K562 (cell line): Measurements from ENCODE around the gene KCTD19. TPM values are rescaled to one million over a fixed set of nuclear protein-coding genes. Genes with fewer than 3 reads are reported as not detected.

ENCODE experiments used
- ATAC-seq: fragments of 200-7000 bp; cut with Tn5 transposase; 3 replicates; pipeline ENCODE4 v1.9.1; 2020; ENCODE audit warnings: moderate library complexity
- BruUV-seq: library from RNA; stranded (reverse); fragments of 400-500 nt; replicated peaks from 2 replicates; lab custom pipeline; 2021; lab: Mats Ljungman, UMichigan
- CTCF ChIA-PET: fragments of 300-600 bp; formaldehyde crosslinking; extraction: SDS; loops from one replicate; lab custom pipeline; 2021; ENCODE audit warnings: low intra/inter-chr PET ratio; lab: Yijun Ruan, JAX
- POLR2A ChIA-PET: fragments of 300-600, 350-650 bp; sonication (Branson Sonifier 250); formaldehyde crosslinking; extraction: SDS; loops from one replicate; lab custom pipeline; 2021; ENCODE audit warnings: antibody characterized with exemption, inconsistent platforms; lab: Yijun Ruan, JAX
- DNase-seq, 4 experiments: peaks; one replicate each; pipeline versions ENCODE4 v3.0.0 to v3.0.0-alpha.2; 2011 to 2018; ENCODE audit warnings: low spot score in 3 of 4, mixed read lengths in 3 of 4; ENCODE audit errors: extremely low read depth in 1 of 4
- FAIRE-seq: peaks from 2 replicates; lab custom pipeline; 2011; peaks lifted over from hg19 to GRCh38; lab: Jason Lieb, UNC
- H2AFZ ChIP-seq: 2 replicates; pipeline ENCODE4 v1.6.0; 2011; ENCODE audit warnings: low read depth, low read length, control low read depth, inconsistent platforms
- H3K27ac ChIP-seq: fragments of 200-600 bp; 3 replicates; pipeline ENCODE4 v1.8.0; 2011; ENCODE audit warnings: low read depth, mild to moderate bottlenecking, control low read depth, inconsistent platforms, low read length, moderate library complexity, mixed read lengths; ENCODE audit errors: extremely low read depth
- H3K27me3 ChIP-seq, 2 experiments: fragments of 300-600 bp in 1 of 2; 2 replicates in 1 of 2; 3 replicates in 1 of 2; pipeline versions ENCODE4 v1.6.0 to v1.8.0; 2011; ENCODE audit warnings: inconsistent platforms in 2 of 2, low read length in 2 of 2, mild to moderate bottlenecking in 1 of 2, mixed read lengths in 1 of 2, moderate library complexity in 1 of 2; ENCODE audit not compliant: control insufficient read depth in 2 of 2, insufficient read depth in 2 of 2
- H3K36me3 ChIP-seq: fragments of 300-600 bp; 3 replicates; pipeline ENCODE4 v1.8.0; 2011; ENCODE audit warnings: mild to moderate bottlenecking, low read length, inconsistent platforms; ENCODE audit not compliant: control insufficient read depth, insufficient read depth
- H3K4me1 ChIP-seq, 2 experiments: fragments of 200-600 bp in 1 of 2; replicated peaks in 1 of 2; 2 replicates in 1 of 2; 3 replicates in 1 of 2; pipeline versions ENCODE4 v1.5.1 to v1.8.0; 2011; ENCODE audit warnings: inconsistent platforms in 2 of 2, low read length in 2 of 2, mild to moderate bottlenecking in 1 of 2, mixed read lengths in 1 of 2, moderate library complexity in 1 of 2; ENCODE audit not compliant: control insufficient read depth in 2 of 2, insufficient read depth in 2 of 2
- H3K4me2 ChIP-seq: 2 replicates; pipeline ENCODE4 v1.6.1; 2011; ENCODE audit warnings: low read length, control low read depth, inconsistent platforms, mixed read lengths; ENCODE audit not compliant: insufficient read depth
- H3K4me3 ChIP-seq: fragments of 200-600 bp; sonication (generic), shearing (Covaris generic); 2 replicates; pipeline ENCODE4 v1.5.1; 2016; ENCODE audit warnings: control low read depth, inconsistent platforms
- H3K79me2 ChIP-seq: fragments of 200-600 bp; 3 replicates; pipeline ENCODE4 v1.8.0; 2011; ENCODE audit warnings: low read length, inconsistent platforms; ENCODE audit not compliant: control insufficient read depth, insufficient read depth
- H3K9ac ChIP-seq, 2 experiments: 2 replicates each; pipeline versions ENCODE4 v1.6.0 to v1.6.1; 2011; ENCODE audit warnings: low read depth in 2 of 2, low read length in 2 of 2, control low read depth in 1 of 2, inconsistent platforms in 1 of 2, mild to moderate bottlenecking in 1 of 2, mixed read lengths in 1 of 2; ENCODE audit not compliant: insufficient read depth in 1 of 2
- H3K9me1 ChIP-seq: one replicate; pipeline ENCODE4 v1.6.0; 2011; ENCODE audit warnings: inconsistent platforms, mild to moderate bottlenecking, low read length, moderate library complexity; ENCODE audit not compliant: control insufficient read depth, insufficient read depth
- H3K9me3 ChIP-seq: replicated peaks from 2 replicates; pipeline ENCODE4 v1.5.1; 2011; ENCODE audit warnings: low read depth, low read length, inconsistent platforms; ENCODE audit not compliant: control insufficient read depth, insufficient read depth
- H4K20me1 ChIP-seq: replicated peaks from 2 replicates; pipeline ENCODE4 v1.6.1; 2011; ENCODE audit warnings: low read length, inconsistent platforms, mixed read lengths; ENCODE audit not compliant: control insufficient read depth, insufficient read depth
- CSDE1 ChIP-seq, 2 experiments: fragments of 450-650 bp; IDR thresholded peaks; 2 replicates each; pipeline ENCODE4 v1.6.1; 2016; ENCODE audit warnings: mild to moderate bottlenecking in 1 of 2
- DMBX1 ChIP-seq: fragments of 250-450 bp; sonication (Bioruptor Pico); IDR thresholded peaks from 2 replicates; pipeline ENCODE4 v1.8.0; 2022; ENCODE audit warnings: inconsistent platforms, mild to moderate bottlenecking, moderate library complexity, borderline replicate concordance
- EHMT2 ChIP-seq: fragments of 450-650 bp; IDR thresholded peaks from 2 replicates; pipeline ENCODE4 v1.6.1; 2018; ENCODE audit warnings: antibody characterized with exemption
- HEY1 ChIP-seq: fragments of 250-450 bp; sonication (Bioruptor Pico); IDR thresholded peaks from 2 replicates; pipeline ENCODE4 v1.5.0; 2020; ENCODE audit warnings: mild to moderate bottlenecking, moderate library complexity, borderline replicate concordance
- NCOA2 ChIP-seq, 2 experiments: fragments of 450-650 bp; IDR thresholded peaks; 2 replicates each; pipeline ENCODE4 v1.6.1; 2018; ENCODE audit warnings: mild to moderate bottlenecking in 2 of 2, moderate library complexity in 1 of 2; ENCODE audit not compliant: partially characterized antibody in 2 of 2
- USF1 ChIP-seq: sonication (generic); formaldehyde crosslinking; IDR thresholded peaks from 2 replicates; pipeline ENCODE4 v1.9.0; 2022; ENCODE audit warnings: mild to moderate bottlenecking, missing genetic modification reagents
- ZNF274 ChIP-seq: IDR thresholded peaks from 2 replicates; pipeline ENCODE4 v1.6.1; 2011; ENCODE audit warnings: low read depth, mild to moderate bottlenecking, low read length, moderate library complexity, borderline replicate concordance
- ZNF318 ChIP-seq, 2 experiments: fragments of 450-650 bp; IDR thresholded peaks; 2 replicates each; pipeline ENCODE4 v1.6.1; 2016; ENCODE audit warnings: mild to moderate bottlenecking in 2 of 2, borderline replicate concordance in 1 of 2, low read depth in 1 of 2, moderate library complexity in 1 of 2
- ZNF583 ChIP-seq: fragments of 250-450 bp; sonication (Bioruptor Pico); IDR thresholded peaks from 2 replicates; pipeline ENCODE4 v1.4.0; 2020
- WGBS: fragments of 100-300 bp; shearing (Covaris generic); methylation state at CpG from one replicate; pipeline ENCODE4 v1.1.6; 2016; ENCODE audit warnings: low coverage, mixed read lengths; ENCODE audit not compliant: insufficient coverage; ENCODE audit errors: missing lambda C conversion rate; 5-methylcytosine and 5-hydroxymethylcytosine counted together
- in situ Hi-C: fragments of 300-500 bp; cut with MboI; formaldehyde crosslinking; loops from 4 replicates; pipeline ENCODE4 v1.15.0; 2018; ENCODE audit warnings: inconsistent platforms, mixed read lengths
- intact Hi-C: fragments of 100-400 bp; cut with micrococcal nuclease; formaldehyde crosslinking; loops from 2 replicates; pipeline ENCODE4 v1.14.2; 2022
- polyA plus RNA-seq, 8 experiments: library from polyadenylated mRNA; depleted of rRNA in 4 of 8; stranded (reverse) in 5 of 8; unstranded in 3 of 8; fragments of >200 nt; fragmentation: Nextera tagmentation in 2 of 8; fragmentation: Illumina TruSeq in 1 of 8; extraction: Ambion mirVana in 2 of 8; extraction: Trizol in 1 of 8; gene quantifications; 2 replicates each; pipeline versions ENCODE4 v1.2.1 to v1.2.3, GENCODE V29; 2011 to 2014; ENCODE audit warnings: inconsistent platforms in 1 of 8, missing spikeins in 1 of 8
- total RNA-seq, 7 experiments: library from RNA; depleted of rRNA in 6 of 7; stranded (reverse); fragments of >200 nt in 6 of 7; fragmentation: Illumina TruSeq in 2 of 7; extraction: Trizol in 2 of 7; gene quantifications; 2 replicates each; pipeline versions ENCODE4 v1.2.1 to v1.2.3, GENCODE V29; 2011 to 2021; ENCODE audit warnings: low replicate concordance in 1 of 7

The KCTD19 gene
- total and polyA plus RNA-seq, 9 of the 15 experiments (the other 6 are each of a cell fraction or from before 2014, with no cell fraction given): 0.03 to 0.91 (median 0.22) TPM; not detected in 2

GRCh38 chr16:67282447-67282805, 44.1 kb downstream of the KCTD19 start:
- CTCF ChIA-PET: interaction anchor here (0.6 kb wide), 1 partner anchor 58 kb away, joined by 3 read pairs; no protein-coding TSS in a partner anchor
- ATAC-seq (no peak), FAIRE-seq (no peak), DNase-seq (no peak)
- no peak overlapping the region for H3K4me2 ChIP-seq
- no peaks in the 10 kb centered on the region for H3K9me3 ChIP-seq
- no peak overlapping the region for H2AFZ ChIP-seq
- no peaks in the 10 kb centered on the region for H3K27me3 ChIP-seq
- WGBS: 91% methylated on average over 10 of the region's 10 CpGs
- H3K9me1 ChIP-seq: peaks cover 3% of the 10 kb centered on the region
- POLR2A ChIA-PET: interaction anchor here (1.0 to 1.2 kb wide), 4 partner anchors 12 to 74 kb away, joined by 3 to 5 read pairs (median 4); no protein-coding TSS in a partner anchor
- BruUV-seq: no TSS peak
- H3K79me2 ChIP-seq: peaks cover 27% of the 10 kb centered on the region
- H3K4me1 ChIP-seq: peaks cover 18 to 50% of the 10 kb centered on the region in 2 experiments
- no peak overlapping the region for H3K27ac ChIP-seq
- peaks cover 31% of the 10 kb centered on the region; the same call in 2 of the 3 replicates for H3K36me3 ChIP-seq
- H4K20me1 ChIP-seq: no peaks in the 10 kb centered on the region
- in situ Hi-C loops (no loop called here), intact Hi-C loops (no loop called here)
- peak overlapping the region in 1 of 2 experiments; percentile 53; a peak in 1 of 4 replicates for H3K9ac ChIP-seq
- no peak overlapping the region for H3K4me3 ChIP-seq
- no peak for TF ChIP-seq CSDE1 (IDR thresholded peaks at IDR 0.05)
- TF ChIP-seq HEY1 (CRISPR knock-in tag): no peak
- no peak for TF ChIP-seq EHMT2
- no peak for TF ChIP-seq ZNF583 (CRISPR knock-in tag)
- no peak for TF ChIP-seq ZNF274
- TF ChIP-seq NCOA2 (IDR thresholded peaks at IDR 0.05; ENCODE audit: partially characterized antibody in 2 of 2): no peak
- TF ChIP-seq DMBX1 (CRISPR knock-in tag): no peak
- no peak for TF ChIP-seq USF1 (CRISPR knock-in tag)
- TF ChIP-seq ZNF318 (IDR thresholded peaks at IDR 0.05; ENCODE audit: borderline replicate concordance in 1 of 2, low read depth in 1 of 2): no peak
